Measurements from ENCODE around the gene HOXA7.

HOXA7 gene

DNA sequence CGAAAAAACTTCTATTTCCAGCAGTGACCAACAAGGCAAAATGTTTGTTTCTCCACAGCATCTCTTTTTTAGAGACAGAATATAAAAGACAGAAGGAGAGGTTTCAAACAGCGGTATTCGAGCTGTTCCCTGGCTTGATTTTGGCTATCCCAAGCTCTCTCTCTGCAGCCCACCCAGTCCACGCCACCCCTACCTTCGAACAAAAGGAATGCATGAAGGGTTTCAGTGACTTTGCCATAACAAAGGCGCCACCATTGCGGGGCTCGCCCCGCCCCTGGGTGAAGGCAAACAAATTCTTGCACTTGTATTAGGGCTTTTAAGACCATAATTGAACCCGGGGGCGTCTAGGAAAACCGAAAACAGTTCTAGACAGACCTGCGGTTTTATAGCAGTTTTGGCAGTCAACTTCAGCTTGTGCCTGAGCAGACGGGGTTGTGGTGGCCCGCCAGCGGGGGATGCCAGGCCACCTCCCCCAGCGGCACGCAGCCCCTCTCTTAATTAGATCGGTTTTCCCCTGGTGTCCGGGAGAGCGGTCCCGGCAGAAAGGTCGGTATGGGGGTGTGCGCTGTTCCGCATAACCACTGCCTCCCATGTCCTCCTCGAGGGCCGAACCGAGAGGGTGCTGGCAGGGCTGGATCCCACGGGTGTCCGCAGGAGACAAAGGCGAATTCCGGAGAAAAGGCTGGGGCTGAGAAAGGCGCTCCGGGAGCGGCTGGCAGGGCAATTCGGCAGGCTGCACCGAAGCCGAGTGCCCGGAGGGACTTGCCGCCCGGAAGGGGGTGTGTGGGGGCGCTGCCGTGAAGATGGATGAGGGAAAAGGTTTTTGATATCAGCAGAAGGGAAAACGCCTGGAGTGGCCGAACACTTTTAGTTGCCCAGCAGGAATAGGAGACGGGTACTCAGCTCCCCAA, 31.3 kb upstream of the HOXA7 start:
- no peak overlapping the region for H3K27ac Mint-ChIP-seq
- no peaks in the 10 kb centered on the region for H3K9me3 Mint-ChIP-seq
- no peaks in the 10 kb centered on the region for H3K36me3 Mint-ChIP-seq (ENCODE audit: low read depth)
- peaks cover 46% of the 10 kb centered on the region for H3K4me1 Mint-ChIP-seq (ENCODE audit: low read depth)
- H3K27me3 Mint-ChIP-seq, result peaks cover 88% of the 10 kb centered on the region
- peak overlapping the region; percentile 62 for H3K4me3 Mint-ChIP-seq

DNA sequence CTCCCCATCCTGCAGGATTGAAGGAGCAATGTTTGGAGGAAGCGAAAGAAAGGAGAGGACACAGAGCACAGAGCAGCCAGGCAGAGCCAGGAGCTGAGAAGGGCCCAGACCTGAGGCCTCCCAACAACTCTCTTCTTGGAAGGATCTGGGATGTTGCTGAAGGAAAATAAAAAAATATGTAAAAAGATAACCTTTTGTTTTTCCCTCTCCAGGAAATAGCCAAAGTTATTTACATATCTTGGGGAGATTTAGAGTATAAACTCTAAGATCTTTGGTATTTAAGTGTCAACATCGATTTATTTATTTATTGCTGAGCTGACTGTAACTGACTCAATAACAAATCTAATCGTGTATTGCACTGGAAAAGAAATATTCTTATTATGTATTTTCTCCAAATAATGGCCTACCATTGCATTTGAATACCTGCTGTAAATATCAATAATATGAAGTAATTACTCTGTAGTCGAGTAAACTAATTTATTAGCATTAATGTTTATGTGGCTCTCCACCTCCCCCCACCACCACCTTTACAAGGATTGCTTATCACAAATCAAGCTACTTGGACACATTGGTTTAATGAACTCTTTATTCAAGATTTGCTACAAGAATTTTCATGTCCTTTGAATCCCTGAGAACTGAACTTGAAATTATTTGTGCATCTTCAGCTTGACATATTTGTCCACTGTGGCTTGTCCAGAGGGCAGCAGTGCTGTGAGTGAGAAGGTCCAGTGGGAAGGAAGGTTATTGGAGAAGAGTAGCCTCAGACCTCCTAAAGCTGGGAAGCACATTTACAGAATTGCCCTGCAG, 30.4 kb upstream of the HOXA7 start:
- H3K9me3 Mint-ChIP-seq, result no peaks in the 10 kb centered on the region
- H3K27ac Mint-ChIP-seq, result no peak overlapping the region
- H3K4me1 Mint-ChIP-seq (ENCODE audit: low read depth), result peaks cover 41% of the 10 kb centered on the region
- no peak overlapping the region for H3K4me3 Mint-ChIP-seq
- peaks cover 88% of the 10 kb centered on the region for H3K27me3 Mint-ChIP-seq
- H3K36me3 Mint-ChIP-seq (ENCODE audit: low read depth), result no peaks in the 10 kb centered on the region

DNA sequence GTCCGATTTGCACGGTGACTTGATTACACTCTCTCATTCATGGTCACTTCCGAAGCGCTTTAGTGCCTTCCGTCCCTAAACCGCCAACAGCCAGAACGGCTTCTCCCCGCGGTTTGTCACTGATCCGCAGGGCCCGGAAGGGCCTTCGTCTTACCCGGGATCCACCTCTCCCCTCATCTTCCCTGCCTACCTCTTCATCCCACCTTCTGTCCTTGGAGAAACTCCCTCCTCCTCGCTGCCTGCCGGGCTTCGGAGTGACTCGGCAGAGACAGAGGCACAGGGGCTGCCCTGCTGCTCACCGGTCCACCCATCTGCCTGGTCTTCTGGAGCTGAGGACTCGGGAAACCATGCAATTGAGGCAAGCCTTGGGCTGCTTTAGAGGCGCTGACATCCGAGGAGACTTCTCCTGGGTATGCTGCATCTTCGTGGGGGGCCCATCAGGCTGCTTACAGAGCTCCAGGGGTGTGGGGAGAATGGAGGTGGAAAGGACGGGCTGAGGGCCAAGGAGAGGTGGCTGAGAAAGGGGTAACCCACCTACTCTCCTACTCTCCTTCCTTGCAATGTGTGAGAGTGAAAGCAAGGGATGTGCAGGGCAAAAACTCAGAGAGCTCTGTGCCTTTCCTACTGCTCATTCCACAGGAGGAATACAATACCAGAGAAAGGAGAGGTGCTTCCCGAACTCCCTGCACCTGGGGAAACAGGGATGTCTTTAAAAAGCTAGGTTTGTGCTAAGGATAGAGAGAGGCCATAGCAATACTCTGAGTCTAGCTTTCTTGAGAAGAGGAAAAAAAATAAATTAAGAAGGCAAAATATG, 29.6 kb upstream of the HOXA7 start:
- peak overlapping the region; percentile 63 for H3K4me3 Mint-ChIP-seq
- H3K4me1 Mint-ChIP-seq (ENCODE audit: low read depth), result peaks cover 37% of the 10 kb centered on the region
- H3K36me3 Mint-ChIP-seq (ENCODE audit: low read depth), result no peaks in the 10 kb centered on the region
- peak overlapping the region; percentile 30 for H3K27ac Mint-ChIP-seq
- peaks cover 88% of the 10 kb centered on the region for H3K27me3 Mint-ChIP-seq
- no peaks in the 10 kb centered on the region for H3K9me3 Mint-ChIP-seq

DNA sequence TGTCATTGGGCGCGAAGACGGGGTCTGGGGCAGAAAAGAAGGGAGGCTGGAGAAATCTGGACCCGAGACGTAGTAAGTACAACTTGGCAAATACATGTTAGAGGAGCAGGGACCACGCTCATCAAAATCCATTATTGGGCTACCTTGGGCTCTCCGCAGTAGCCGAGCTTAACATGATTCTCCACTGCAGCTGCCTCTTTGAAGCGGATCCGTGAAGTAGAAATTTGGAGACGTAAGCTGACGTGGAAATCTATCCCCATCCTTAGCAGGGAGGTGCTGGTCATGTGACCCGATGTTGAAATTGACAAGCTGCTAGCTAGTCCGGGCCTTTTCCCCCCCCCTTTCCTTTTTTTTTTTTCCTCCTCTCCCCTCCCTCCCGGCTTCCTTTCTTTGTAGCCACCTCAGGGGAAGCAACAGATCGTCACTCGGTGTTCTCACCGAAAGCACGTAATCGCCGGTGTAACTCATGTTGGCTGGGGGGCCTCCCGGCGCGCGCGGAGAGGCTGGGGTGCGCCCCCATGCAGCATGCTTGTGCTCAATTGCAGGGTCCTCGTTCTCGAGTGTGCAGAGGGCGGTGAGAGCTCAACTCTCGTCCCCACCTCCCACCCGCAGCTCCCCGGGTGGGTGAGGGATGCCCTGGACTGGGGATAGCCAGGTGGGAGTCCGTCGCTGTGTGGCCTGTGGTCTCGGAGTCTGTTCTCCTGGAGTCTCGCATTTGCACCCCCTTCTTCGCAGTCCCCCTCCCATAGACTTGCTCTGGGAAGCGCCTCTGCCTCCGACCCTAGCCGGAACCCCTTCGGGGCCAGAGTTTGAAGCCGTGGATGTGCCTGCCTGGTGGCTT, 28.8 kb upstream of the HOXA7 start, which contains the start of gene HOXA11:
Gene HOXA11 (minus strand): TSS at position 220 of the 841 bp plus-strand sequence. CDS start 88 bp downstream, at position 132.
- H3K36me3 Mint-ChIP-seq (ENCODE audit: low read depth), result no peaks in the 10 kb centered on the region
- H3K4me3 Mint-ChIP-seq, result peak within 1 kb of the TSS; percentile 69
- peaks cover 37% of the 10 kb centered on the region for H3K4me1 Mint-ChIP-seq (ENCODE audit: low read depth)
- no peaks in the 10 kb centered on the region for H3K9me3 Mint-ChIP-seq
- peaks cover 83% of the 10 kb centered on the region for H3K27me3 Mint-ChIP-seq
- peak within 1 kb of the TSS; percentile 30 for H3K27ac Mint-ChIP-seq

DNA sequence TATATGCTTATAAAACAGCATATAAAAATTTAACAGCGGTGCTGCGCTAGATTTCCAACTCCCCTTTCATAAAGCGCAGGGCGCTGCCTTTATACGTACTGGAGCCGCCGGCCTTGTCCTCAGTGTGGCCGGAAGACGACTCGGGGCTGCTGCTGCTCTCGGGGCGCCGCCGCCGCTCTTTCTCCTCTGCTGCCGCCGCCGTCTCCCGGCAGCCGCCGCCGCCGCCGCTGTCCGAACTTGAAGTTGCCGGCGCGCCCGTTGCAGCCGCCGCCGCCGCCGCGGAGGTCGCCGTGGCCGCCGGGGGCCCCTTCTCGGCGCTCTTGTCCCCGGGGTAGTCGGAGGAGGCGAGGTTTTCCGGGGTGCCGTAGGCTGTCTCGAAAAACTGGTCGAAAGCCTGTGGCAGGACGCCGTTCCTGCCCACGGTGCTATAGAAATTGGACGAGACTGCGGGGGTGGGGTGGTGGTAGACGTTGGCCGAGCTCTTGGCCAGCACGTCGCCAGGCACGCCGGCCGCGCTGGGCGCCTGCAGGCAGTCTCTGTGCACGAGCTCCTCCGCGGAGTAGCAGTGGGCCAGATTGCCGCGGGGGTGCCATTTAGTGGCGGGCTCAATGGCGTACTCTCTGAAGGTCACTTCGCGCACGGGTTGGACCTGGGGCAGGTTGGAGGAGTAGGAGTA, 28.0 kb upstream of the HOXA7 start:
- peaks cover 37% of the 10 kb centered on the region for H3K4me1 Mint-ChIP-seq (ENCODE audit: low read depth)
- no peaks in the 10 kb centered on the region for H3K36me3 Mint-ChIP-seq (ENCODE audit: low read depth)
- H3K27ac Mint-ChIP-seq, result no peak overlapping the region
- peaks cover 83% of the 10 kb centered on the region for H3K27me3 Mint-ChIP-seq
- peak overlapping the region; percentile 69 for H3K4me3 Mint-ChIP-seq
- no peaks in the 10 kb centered on the region for H3K9me3 Mint-ChIP-seq

DNA sequence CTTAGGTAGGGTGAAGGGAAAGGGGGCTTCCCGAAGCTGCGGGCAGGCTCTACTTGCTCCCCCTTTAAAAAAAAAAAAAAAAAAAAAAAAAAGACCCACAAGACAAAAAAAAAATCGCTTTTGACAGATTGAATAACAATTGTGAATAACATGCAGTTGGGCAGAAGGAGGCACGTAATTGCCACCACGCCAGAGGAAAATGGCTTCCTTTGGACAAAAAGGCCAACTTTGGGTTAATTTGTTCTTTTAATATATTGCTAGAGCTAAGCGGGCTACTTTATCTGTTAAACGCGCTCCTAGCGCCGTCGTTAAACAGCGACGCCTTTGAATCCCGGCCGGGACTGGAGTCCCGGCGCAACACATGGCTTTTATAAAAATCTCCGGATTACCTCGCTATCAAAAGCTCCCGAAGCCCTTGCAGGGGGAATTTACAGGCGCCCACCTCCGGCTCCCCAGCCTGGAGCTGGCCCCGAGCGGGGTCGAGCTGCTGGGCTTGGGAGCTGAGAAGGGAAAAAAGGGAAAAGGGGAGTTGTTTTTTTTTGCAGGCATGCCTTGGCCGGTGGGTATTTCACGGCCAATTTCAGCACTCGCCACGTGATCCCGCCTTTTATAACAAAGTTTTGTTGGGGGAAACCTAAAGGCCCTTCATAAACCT, 27.3 kb upstream of the HOXA7 start:
- Mint-ChIP-seq H3K9me3 (no peaks in the 10 kb centered on the region), H3K27me3 (peaks cover 85% of the 10 kb centered on the region), H3K27ac (no peak overlapping the region), H3K4me1 (ENCODE audit: low read depth) (peaks cover 41% of the 10 kb centered on the region), H3K36me3 (ENCODE audit: low read depth) (no peaks in the 10 kb centered on the region), H3K4me3 (peak overlapping the region; percentile 69)

DNA sequence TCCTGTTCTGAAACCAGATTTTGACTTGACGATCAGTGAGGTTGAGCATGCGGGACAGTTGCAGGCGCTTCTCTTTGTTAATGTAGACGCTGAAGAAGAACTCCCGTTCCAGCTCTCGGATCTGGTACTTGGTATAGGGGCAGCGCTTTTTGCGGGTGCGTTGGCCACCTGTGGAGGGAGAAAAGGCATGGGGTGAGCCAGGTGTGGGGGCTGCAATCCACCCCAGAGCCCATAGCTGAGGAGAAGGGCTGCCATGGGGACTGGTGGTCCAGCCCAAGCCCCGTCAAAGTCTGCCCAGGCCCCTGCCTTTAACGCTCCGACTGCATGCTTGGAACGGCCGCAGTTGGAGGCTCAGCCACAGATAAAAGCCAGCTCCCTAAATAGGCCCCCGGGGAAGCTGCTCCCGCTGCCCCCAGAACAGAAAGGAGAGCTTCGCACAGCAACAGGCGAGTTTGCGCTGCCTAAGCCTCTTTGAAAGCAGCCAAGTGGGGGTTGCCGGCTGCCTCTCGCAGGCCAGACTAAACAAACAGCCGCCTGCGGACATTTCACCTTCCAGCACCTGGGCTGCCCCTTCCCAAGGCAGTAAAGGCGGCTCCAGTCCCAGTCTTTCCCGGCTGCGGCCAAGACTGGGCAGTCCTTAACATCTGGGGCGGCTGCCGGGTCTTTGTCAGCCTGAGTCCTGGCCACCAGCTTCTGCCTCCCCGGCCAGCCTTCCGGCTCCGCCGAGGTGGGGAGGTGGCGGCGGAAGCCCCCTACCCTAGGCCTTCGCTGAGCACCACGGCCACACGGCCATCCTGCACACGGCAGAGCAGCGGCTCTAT, 26.6 kb upstream of the HOXA7 start:
- H3K4me3 Mint-ChIP-seq, result no peak overlapping the region
- peaks cover 34% of the 10 kb centered on the region for H3K4me1 Mint-ChIP-seq (ENCODE audit: low read depth)
- no peaks in the 10 kb centered on the region for H3K9me3 Mint-ChIP-seq
- H3K27ac Mint-ChIP-seq, result no peak overlapping the region
- peaks cover 84% of the 10 kb centered on the region for H3K27me3 Mint-ChIP-seq
- no peaks in the 10 kb centered on the region for H3K36me3 Mint-ChIP-seq (ENCODE audit: low read depth)

DNA sequence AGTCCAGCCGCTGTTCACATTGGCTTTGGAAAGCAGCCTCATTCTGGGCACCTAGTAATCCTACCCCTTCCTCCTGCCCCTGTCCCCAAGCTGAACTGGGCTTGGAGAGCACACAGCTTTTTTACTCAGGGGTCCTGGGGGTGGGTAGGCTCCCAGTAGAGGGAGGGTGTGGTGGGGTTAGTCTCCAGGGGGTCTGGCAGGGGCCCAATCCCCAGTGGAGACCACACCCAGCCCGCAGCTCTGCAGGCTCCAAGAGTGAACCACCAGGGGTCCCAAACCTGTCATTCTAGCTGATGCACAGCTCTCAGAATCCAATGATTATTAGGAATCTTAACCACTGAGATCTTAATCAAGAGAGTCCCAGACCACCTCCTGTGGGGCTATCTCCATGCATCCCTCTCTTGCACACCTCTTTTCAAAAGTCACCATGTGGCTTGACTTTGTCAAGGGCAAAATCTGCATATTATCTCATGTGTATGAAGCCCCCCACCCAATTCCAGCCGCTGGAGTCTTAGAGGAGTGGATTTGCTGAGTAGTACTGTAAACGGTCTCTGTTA, 25.9 kb upstream of the HOXA7 start:
- Mint-ChIP-seq H3K27ac (no peak overlapping the region), H3K9me3 (no peaks in the 10 kb centered on the region), H3K36me3 (ENCODE audit: low read depth) (no peaks in the 10 kb centered on the region), H3K4me3 (no peak overlapping the region), H3K4me1 (ENCODE audit: low read depth) (peaks cover 29% of the 10 kb centered on the region), H3K27me3 (peaks cover 82% of the 10 kb centered on the region)

DNA sequence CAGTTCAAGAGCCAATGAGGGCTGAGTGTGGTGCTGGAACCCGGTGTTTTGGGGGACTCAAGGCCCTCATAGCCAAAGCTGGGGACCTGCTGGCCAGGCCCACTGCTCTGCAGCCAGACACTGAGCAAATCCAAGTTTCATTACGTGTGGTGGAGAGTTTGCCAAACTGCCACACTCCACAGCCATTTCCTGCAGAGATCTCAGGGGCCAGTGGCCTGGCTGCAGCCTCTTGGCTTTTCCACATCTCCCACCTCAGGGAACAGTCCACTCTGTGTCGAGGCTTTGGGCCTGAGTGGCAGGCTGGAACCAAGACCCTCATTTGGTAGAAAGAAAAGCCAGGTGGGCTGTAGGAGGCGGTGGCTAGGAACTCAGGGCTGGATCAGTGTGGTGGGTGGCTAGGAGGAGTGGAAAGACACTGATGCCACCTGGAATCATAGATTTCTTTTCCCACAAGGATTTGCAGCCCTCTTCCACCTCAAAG, 25.4 kb upstream of the HOXA7 start:
- H3K36me3 Mint-ChIP-seq (ENCODE audit: low read depth), result no peaks in the 10 kb centered on the region
- H3K4me3 Mint-ChIP-seq, result no peak overlapping the region
- peaks cover 29% of the 10 kb centered on the region for H3K4me1 Mint-ChIP-seq (ENCODE audit: low read depth)
- peaks cover 76% of the 10 kb centered on the region for H3K27me3 Mint-ChIP-seq
- H3K9me3 Mint-ChIP-seq, result no peaks in the 10 kb centered on the region
- H3K27ac Mint-ChIP-seq, result no peak overlapping the region

DNA sequence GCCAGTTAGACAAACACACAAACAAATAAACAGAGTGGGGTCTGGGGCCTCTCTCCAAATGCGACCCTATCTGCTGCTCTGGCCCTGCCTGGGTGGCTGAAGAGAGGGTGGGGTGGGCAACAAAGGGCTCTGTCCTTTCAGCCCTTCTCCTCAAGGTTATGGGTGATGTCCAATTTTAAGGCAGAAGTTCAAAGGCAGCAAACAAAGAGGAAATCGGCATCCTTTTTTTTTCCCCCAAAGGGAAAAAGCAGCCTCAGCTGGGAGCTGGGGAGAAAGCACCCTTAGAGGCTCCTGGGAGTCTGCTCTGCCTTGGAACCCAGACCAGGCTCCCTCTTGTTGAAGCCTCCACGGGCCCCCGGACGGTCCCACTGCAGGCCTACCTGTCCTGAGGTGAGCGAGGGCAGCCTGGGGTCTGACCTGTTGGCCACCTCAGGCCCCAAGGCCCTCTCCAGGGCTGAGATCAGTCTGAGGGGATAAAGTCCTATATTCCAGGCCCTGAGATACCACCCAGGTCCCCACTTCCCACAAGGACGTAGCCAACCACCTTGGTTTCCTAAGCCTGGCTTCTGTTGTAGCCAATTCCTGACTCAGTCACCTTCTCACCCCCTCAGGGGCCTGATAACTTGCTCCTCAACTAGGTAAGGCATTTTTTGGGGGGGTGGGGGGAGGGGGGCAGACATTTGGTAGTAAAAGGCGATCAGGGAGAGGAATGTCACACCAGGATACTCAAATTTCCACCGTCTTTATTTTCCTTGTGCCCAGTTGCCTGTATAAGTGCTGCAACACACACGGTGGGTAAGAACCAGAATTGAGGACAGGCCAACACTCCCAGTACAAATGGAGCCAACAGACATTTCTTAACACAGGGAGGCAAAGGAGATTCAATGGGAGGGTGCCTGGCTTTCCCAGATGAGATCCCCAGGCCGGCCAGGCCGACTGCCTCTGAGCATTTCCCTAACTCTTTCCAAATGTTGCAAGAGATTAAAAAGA, 24.3 kb upstream of the HOXA7 start:
- Mint-ChIP-seq H3K27ac (no peak overlapping the region), H3K4me1 (ENCODE audit: low read depth) (peaks cover 25% of the 10 kb centered on the region), H3K9me3 (no peaks in the 10 kb centered on the region), H3K27me3 (peaks cover 76% of the 10 kb centered on the region), H3K36me3 (ENCODE audit: low read depth) (no peaks in the 10 kb centered on the region), H3K4me3 (no peak overlapping the region)
